Rectal smooth muscle tissue (tissue), 1 donor: ENCODE data around the gene TRIM34.
"Not testable (repeated sequence)": the region's sequence is repeated elsewhere in the genome, so short reads cannot be mapped to it uniquely, and the experiment has no call there.

Experiments
- H3K27ac ChIP-seq: one replicate; pipeline ENCODE4 v1.7.0; 2013; ENCODE audit warnings: low read depth, low read length, inconsistent platforms
- H3K27me3 ChIP-seq: one replicate; pipeline ENCODE4 v1.7.0; 2013; ENCODE audit warnings: low read length; ENCODE audit not compliant: control insufficient read depth, insufficient read depth
- H3K36me3 ChIP-seq: one replicate; pipeline ENCODE4 v1.7.0; 2013; ENCODE audit warnings: low read length; ENCODE audit not compliant: control insufficient read depth, insufficient read depth
- H3K4me1 ChIP-seq: one replicate; pipeline ENCODE4 v1.7.0; 2013; ENCODE audit warnings: low read length; ENCODE audit not compliant: control insufficient read depth, insufficient read depth
- H3K4me3 ChIP-seq: one replicate; pipeline ENCODE4 v1.7.0; 2013; ENCODE audit warnings: low read length
- H3K9ac ChIP-seq: one replicate; pipeline ENCODE4 v1.7.0; 2013; ENCODE audit warnings: low read length

Gene TRIM34

GRCh38 chr11:5626196-5626595 lies 1.4 kb downstream of the TRIM34 start:
- H3K36me3 ChIP-seq = no peaks in the 10 kb centered on the region
- no peak overlapping the region for H3K4me3 ChIP-seq
- no peak overlapping the region for H3K27ac ChIP-seq
- no peaks in the 10 kb centered on the region for H3K27me3 ChIP-seq
- no peak overlapping the region for H3K9ac ChIP-seq
- peaks cover 6% of the 10 kb centered on the region for H3K4me1 ChIP-seq

- H3K27me3 ChIP-seq = no peaks in the 10 kb centered on the region
- H3K4me3 ChIP-seq = no peak overlapping the region
- no peak overlapping the region for H3K9ac ChIP-seq
- no peaks in the 10 kb centered on the region for H3K4me1 ChIP-seq
- no peak overlapping the region for H3K27ac ChIP-seq
- peaks cover 6% of the 10 kb centered on the region for H3K36me3 ChIP-seq
Observed at GRCh38 chr11:5631417-5631816, 6.6 kb downstream of the TRIM34 start.

- peaks cover 6% of the 10 kb centered on the region for H3K36me3 ChIP-seq
- H3K4me3 ChIP-seq = no peak overlapping the region
- H3K4me1 ChIP-seq = no peaks in the 10 kb centered on the region
- H3K27me3 ChIP-seq = no peaks in the 10 kb centered on the region
- no peak overlapping the region for H3K9ac ChIP-seq
- H3K27ac ChIP-seq = no peak overlapping the region
Observed at GRCh38 chr11:5631969-5632635, 7.3 kb downstream of the TRIM34 start.

GRCh38 chr11:5639953-5640352 lies 15.2 kb downstream of the TRIM34 start:
- Histone ChIP-seq H3K36me3 (no peaks in the 10 kb centered on the region), H3K27ac (no peak overlapping the region), H3K4me1 (no peaks in the 10 kb centered on the region), H3K27me3 (no peaks in the 10 kb centered on the region), H3K9ac (no peak overlapping the region), H3K4me3 (no peak overlapping the region)

GRCh38 chr11:5643585-5643984 lies 18.8 kb downstream of the TRIM34 start:
- no peaks in the 10 kb centered on the region for H3K36me3 ChIP-seq
- no peaks in the 10 kb centered on the region for H3K27me3 ChIP-seq
- H3K27ac ChIP-seq = no peak overlapping the region
- no peak overlapping the region for H3K4me3 ChIP-seq
- H3K9ac ChIP-seq = no peak overlapping the region
- no peaks in the 10 kb centered on the region for H3K4me1 ChIP-seq

- Histone ChIP-seq H3K9ac (no peak overlapping the region), H3K27me3 (no peaks in the 10 kb centered on the region), H3K27ac (no peak overlapping the region), H3K36me3 (no peaks in the 10 kb centered on the region), H3K4me3 (no peak overlapping the region), H3K4me1 (no peaks in the 10 kb centered on the region)
Observed at GRCh38 chr11:5646139-5646538, 21.3 kb downstream of the TRIM34 start.

GRCh38 chr11:5655474-5655873 lies 30.7 kb downstream of the TRIM34 start:
- H3K36me3 ChIP-seq = no peaks in the 10 kb centered on the region
- no peak overlapping the region for H3K4me3 ChIP-seq
- no peak overlapping the region for H3K9ac ChIP-seq
- no peak overlapping the region for H3K27ac ChIP-seq
- H3K27me3 ChIP-seq = no peaks in the 10 kb centered on the region
- H3K4me1 ChIP-seq = no peaks in the 10 kb centered on the region

GRCh38 chr11:5656956-5657355 lies 32.2 kb downstream of the TRIM34 start:
- not testable (repeated sequence) for H3K9ac ChIP-seq, H3K4me3 ChIP-seq, H3K36me3 ChIP-seq, H3K4me1 ChIP-seq, H3K27ac ChIP-seq, H3K27me3 ChIP-seq

GRCh38 chr11:5658318-5658717 lies 33.5 kb downstream of the TRIM34 start:
- H3K27ac ChIP-seq = no peak overlapping the region

GRCh38 chr11:5663511-5663910 lies 38.7 kb downstream of the TRIM34 start:
- no peak overlapping the region for H3K9ac ChIP-seq
- peaks cover 3% of the 10 kb centered on the region for H3K36me3 ChIP-seq
- H3K4me3 ChIP-seq = no peak overlapping the region
- H3K4me1 ChIP-seq = no peaks in the 10 kb centered on the region
- no peak overlapping the region for H3K27ac ChIP-seq
- H3K27me3 ChIP-seq = no peaks in the 10 kb centered on the region

More at GRCh38 chr11:5658318-5658717, 33.5 kb downstream of the TRIM34 start:
- Histone ChIP-seq H3K9ac (no peak overlapping the region), H3K4me3 (no peak overlapping the region), H3K36me3 (no peaks in the 10 kb centered on the region), H3K27me3 (no peaks in the 10 kb centered on the region), H3K4me1 (no peaks in the 10 kb centered on the region)

GRCh38 chr11:5665051-5665570 lies 40.3 kb downstream of the TRIM34 start:
- H3K27ac ChIP-seq = no peak overlapping the region
- no peak overlapping the region for H3K9ac ChIP-seq
- H3K4me3 ChIP-seq = no peak overlapping the region
- no peaks in the 10 kb centered on the region for H3K27me3 ChIP-seq
- peaks cover 3% of the 10 kb centered on the region for H3K36me3 ChIP-seq
- H3K4me1 ChIP-seq = no peaks in the 10 kb centered on the region

GRCh38 chr11:5665746-5666401 lies 41.1 kb downstream of the TRIM34 start:
- Histone ChIP-seq H3K9ac (no peak overlapping the region), H3K36me3 (peaks cover 4% of the 10 kb centered on the region), H3K27ac (no peak overlapping the region), H3K4me1 (no peaks in the 10 kb centered on the region), H3K27me3 (no peaks in the 10 kb centered on the region), H3K4me3 (no peak overlapping the region)

- H3K36me3 ChIP-seq = peaks cover 6% of the 10 kb centered on the region
- no peak overlapping the region for H3K4me3 ChIP-seq
- H3K9ac ChIP-seq = no peak overlapping the region
- no peaks in the 10 kb centered on the region for H3K27me3 ChIP-seq
- no peak overlapping the region for H3K27ac ChIP-seq
- H3K4me1 ChIP-seq = no peaks in the 10 kb centered on the region
Observed at GRCh38 chr11:5666402-5666793, 41.6 kb downstream of the TRIM34 start.
